Measurements from ENCODE around the gene RBM47.
"Not testable (repeated sequence)": the region's sequence is repeated elsewhere in the genome, so short reads cannot be mapped to it uniquely, and the experiment has no call there.

Gene RBM47

GRCh38 chr4:40484346-40485090 is 145.1 kb downstream of the RBM47 start:
- DNase-seq, result no peak

- DNase-seq, result no peak
Observed at GRCh38 chr4:40482985-40483647, 146.5 kb downstream of the RBM47 start.

DNA sequence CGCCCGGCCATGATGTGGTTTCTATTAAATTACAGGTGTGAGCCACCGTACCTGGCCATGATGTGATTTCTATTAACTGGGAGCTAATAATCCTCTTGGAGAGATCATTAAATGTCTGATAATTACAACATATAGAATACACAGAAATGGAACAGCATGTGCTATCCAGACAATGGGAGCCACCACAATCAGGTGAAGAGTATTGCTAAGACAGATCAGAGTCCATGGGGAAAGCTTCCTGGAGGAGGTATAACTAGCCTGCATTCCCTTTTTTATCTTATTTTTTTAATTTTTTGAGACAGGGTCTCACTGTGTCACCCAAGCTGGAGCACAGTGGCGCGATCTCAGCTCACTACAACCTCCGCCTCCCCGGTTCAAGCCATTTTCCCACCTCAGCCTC is 147.7 kb downstream of the RBM47 start:
- DNase-seq, result no peak

- DNase-seq, result no peak
Observed at GRCh38 chr4:40480291-40480690, 149.4 kb downstream of the RBM47 start.

DNA sequence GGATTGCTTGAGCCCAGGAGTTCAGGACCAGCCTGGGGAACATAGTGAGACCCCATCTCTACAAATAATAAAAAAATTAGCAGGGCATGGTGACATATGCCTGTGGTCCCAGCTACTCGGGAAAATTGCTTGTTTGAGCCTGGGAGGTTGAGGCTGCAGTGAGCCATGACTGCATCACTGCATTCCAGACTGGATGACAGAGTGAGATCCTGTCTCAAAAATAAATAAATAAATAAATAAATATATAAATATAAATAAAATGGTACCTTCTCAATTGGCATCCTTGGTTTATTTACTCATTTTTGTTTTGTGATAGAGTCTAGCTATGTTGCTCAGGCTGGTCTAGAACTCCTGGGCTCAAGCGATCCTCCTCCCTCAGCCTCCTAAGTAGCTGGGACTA is 150.3 kb downstream of the RBM47 start:
- no peak for DNase-seq

GRCh38 chr4:40475609-40476008 is 154.1 kb downstream of the RBM47 start:
- DNase-seq, result no peak

DNA sequence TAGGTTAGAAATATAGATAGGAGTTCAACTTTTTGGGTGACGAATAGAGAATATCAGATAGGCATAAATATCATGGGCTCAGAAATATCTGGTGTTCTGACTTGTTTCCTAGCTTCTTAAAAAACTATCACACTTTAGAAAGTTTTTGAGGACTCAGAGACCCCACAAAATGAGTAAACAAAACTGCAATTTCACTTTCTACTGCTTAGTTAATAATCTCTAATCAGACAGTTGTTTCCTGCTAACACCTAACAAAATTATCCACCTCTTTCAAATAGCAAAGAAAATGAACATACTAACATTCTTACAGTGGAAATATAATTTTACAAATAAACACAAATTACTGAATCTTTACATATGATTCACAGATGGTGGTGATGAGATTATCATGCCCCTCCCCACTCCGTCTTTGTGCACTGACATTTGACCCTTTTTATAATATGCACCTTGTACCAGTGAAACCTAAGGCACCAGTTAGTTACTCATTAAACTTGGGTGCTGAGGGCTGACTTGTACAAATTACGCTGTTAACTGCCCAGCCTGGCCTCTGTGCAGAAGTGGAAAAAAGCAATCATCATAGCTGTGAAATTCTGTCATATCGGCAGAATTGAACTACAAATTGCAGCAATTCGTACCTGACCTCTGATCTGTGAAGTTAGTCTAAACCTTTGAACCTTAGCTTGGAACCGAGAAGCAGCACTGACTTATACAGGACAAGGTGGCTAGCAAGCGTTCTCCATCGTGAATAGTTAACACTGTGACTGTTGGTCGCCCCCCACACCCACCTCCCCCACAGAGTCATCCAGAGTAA is 155.9 kb downstream of the RBM47 start:
- no peak for DNase-seq

- no peak for DNase-seq
Observed at GRCh38 chr4:40471923-40472322, 157.7 kb downstream of the RBM47 start.

- no peak for DNase-seq
Observed at GRCh38 chr4:40466789-40467188, 162.9 kb downstream of the RBM47 start.

DNA sequence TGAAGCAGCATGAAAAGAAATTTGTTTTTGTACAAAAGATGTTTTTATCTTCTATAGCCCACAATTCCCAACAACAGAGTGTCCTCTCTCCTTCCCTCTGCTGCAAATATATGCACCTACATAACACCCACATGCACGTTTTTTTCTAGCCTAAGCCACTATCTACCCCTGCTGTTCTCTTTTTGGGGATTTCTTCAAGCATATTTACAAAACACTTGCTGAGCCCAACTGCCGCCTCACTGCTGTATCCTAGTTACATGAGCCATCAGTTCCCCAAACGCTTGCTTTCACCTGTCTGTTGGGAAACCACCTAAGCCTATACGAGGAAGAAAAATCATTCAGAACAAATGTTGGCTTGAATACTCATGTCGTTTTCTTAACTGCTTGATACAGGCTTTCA is 167.3 kb downstream of the RBM47 start:
- DNase-seq, result no peak

DNA sequence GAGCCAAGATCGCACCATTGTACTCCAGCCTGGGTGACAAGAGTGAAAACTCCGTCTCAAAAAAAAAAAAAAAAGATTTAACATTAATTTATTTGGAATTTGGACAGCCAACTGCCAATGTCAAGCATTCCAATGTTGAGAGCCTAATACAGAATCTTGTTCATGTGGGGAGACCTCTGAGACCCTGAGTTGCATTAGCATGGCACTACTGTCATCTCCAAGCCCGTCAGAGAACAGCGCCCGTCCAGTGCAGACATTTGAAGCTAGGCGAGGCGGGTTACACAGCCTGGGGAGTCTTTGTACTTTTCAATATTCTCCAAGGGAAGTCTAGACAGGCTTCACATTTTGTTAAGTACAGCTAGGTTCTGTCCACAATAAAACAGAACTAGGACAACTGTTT is 167.8 kb downstream of the RBM47 start:
- DNase-seq, result no peak

DNA sequence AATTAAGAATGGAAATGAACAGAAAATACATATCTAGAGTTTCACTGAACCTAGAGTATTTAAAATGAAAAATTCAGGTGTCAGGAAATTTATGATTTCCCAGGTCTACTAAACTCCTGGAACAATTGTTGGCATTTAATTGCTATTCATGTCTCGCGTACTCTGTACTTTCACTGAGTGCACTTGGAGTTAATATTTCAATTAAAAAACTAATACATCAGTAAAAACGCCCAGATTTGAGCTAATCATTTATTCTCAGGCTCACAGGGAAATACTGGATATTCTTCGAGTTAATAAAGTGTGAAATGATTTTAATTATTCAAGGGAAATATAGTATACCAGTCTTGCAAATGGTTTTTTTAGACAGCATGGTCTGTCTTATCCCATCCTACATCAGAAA is 168.6 kb downstream of the RBM47 start:
- no peak for DNase-seq

- DNase-seq, result no peak
Observed at GRCh38 chr4:40458683-40459082, 171.0 kb downstream of the RBM47 start.

DNA sequence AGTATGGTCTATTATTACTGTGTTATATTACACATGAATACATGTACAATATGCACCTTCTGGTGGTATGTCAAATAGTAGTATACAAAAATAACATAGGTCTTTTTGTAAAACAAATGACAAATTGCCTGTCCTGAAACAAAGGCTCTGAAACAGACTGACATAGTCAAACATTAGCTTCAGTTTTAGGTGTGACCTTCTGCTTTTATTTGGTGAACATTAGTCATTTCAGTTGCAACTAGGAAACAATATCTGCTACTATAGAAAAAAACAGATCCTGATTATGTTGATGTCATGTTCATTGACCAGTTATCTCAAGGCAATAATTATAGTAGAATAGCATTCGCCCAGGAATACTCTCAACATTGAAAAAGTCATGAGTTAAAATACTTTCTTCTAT is 171.6 kb downstream of the RBM47 start:
- no peak for DNase-seq

GRCh38 chr4:40455340-40455902 is 174.2 kb downstream of the RBM47 start:
- DNase-seq, result no peak

- no peak for DNase-seq
Observed at GRCh38 chr4:40454816-40455215, 174.8 kb downstream of the RBM47 start.

DNA sequence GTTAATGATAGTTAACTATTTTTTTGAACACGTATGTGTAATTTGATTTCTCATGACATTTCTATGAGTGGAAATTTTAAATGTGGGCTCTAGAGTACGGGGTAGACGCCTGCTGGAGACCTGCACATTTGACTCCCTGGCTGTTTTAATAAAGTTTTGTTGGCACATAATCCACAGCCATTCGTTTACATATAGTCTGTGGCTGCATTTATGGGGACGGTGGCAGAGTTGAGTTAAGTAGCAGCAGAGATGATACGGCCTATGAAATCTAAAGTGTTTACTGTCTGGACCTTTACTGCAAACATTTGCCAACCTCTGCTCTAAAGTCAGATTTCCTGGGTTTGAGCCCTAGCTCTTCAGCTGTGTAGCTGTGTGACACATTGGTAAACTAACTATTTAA is 175.8 kb downstream of the RBM47 start:
- DNase-seq, result no peak

DNA sequence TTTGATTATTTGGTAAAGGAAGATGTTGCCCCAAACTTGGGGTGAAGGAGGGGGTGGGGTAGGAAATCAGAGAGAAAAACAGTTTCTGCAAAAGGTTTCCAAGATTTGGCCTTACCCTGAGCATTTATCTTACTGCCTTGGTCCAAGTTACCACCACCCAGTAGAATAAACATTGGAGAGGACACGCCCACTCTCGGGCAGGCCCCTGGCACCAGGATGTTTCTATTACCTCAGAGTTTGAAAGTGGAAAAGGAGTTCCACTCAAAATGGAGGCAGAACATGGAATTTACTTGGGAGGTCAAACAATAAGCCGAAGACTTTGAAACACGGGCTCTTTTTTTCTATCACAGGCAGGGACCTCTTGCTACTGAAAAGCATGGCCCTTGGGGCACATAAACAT is 180.8 kb downstream of the RBM47 start:
- no peak for DNase-seq

- no peak for DNase-seq
Observed at GRCh38 chr4:40446839-40447238, 182.8 kb downstream of the RBM47 start.

GRCh38 chr4:40446261-40446750 is 183.4 kb downstream of the RBM47 start:
- DNase-seq, result not testable (repeated sequence)

- DNase-seq, result no peak
Observed at GRCh38 chr4:40445671-40446070, 184.0 kb downstream of the RBM47 start.

- DNase-seq, result no peak
Observed at GRCh38 chr4:40441430-40441829, 188.2 kb downstream of the RBM47 start.

DNA sequence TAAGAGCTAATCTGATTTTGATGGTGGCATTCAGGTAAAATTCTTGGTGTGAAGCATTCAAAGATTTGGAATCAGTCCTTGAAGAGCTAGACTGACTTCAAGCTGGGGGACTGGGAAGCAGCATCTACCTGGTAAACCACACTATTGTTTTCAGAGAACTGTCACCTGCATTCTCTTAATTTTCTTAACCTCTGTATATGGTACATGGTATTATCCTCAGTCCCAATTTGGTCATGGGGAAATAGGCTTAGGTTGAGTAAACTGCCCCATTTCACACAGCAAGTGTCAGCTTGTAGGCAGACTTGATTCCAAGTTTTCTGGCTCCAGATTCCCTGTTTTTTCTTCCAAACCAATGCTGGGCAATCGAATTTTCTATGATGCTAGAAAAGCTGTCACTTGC is 190.1 kb downstream of the RBM47 start:
- DNase-seq, result no peak
